GM12864 (cell line): Measurements from ENCODE around the gene COL5A3.

Experiments used
- DNase-seq: peaks from one replicate; pipeline ENCODE4 v3.0.0-alpha.2; 2011; ENCODE audit warnings: low read depth
- H3K4me3 ChIP-seq: 2 replicates; pipeline ENCODE4 v1.5.1; 2011; ENCODE audit warnings: mild to moderate bottlenecking, low read depth, low read length, control low read depth
- CTCF ChIP-seq: IDR thresholded peaks from 2 replicates; pipeline ENCODE4 v1.5.1; 2011; ENCODE audit warnings: low read depth, mild to moderate bottlenecking, moderate library complexity, low read length, control low read depth, inconsistent platforms; ENCODE audit errors: missing control alignments

The COL5A3 gene

GRCh38 chr19:9986787-9987281 lies 23.5 kb downstream of the COL5A3 start:
- TF ChIP-seq CTCF = no peak
- no peak overlapping the region for H3K4me3 ChIP-seq
- DNase-seq = no peak

DNA sequence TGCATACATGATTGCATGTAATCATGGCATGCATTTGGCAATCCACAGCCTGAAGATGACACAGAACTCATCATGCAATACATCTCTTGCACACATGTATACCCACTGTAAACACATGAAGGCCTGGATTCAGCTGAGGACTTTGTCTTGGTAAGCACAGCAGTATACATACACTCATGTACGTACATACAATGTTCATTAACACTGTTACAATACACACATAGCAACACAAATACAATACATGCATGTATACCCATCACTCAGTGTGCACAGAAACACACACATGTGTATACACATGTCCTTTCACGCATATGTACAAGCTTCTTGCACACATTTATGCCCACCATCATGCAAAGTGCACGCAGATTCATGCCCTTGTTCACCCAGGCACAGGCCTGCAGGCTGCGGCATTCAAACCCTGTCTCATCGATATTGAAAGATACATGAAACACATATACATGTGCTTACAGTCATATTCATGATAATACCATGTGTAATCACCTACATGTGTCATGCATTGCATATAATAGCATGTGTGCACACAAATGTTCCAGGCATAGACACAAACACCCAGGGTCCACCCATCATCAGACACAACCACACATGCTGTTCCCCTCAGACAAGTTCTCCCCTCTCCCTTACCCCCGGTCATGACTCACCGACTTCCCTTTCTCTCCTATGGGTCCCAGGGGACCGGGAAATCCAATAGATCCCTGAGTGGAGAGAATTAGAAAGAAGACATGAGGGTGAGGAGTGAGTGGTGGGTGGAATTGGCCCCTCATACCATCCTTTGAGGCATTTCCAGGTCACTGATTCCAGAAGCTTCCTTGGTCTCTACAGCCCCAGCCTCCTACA lies 28.7 kb downstream of the COL5A3 start:
- H3K4me3 ChIP-seq = no peak overlapping the region
- no peak for DNase-seq
- no peak for TF ChIP-seq CTCF

DNA sequence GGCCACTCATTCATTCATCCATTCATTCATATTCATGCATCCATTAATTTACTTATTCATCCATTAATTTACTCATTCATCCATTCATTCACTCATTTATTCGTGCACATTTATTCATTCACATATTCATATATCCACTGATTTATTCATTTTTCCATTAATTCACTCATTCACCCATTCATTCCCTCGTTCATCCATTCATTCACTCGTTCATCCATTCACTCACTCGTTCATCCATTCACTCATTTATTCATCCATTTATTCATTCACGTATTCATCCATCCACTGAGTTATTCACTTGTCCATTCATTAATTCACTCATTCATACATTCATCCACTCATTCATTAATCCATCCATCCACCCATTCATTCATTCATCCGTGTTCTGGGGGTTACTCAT lies 38.2 kb downstream of the COL5A3 start:
- H3K4me3 ChIP-seq = no peak overlapping the region
- no peak for TF ChIP-seq CTCF
- no peak for DNase-seq

DNA sequence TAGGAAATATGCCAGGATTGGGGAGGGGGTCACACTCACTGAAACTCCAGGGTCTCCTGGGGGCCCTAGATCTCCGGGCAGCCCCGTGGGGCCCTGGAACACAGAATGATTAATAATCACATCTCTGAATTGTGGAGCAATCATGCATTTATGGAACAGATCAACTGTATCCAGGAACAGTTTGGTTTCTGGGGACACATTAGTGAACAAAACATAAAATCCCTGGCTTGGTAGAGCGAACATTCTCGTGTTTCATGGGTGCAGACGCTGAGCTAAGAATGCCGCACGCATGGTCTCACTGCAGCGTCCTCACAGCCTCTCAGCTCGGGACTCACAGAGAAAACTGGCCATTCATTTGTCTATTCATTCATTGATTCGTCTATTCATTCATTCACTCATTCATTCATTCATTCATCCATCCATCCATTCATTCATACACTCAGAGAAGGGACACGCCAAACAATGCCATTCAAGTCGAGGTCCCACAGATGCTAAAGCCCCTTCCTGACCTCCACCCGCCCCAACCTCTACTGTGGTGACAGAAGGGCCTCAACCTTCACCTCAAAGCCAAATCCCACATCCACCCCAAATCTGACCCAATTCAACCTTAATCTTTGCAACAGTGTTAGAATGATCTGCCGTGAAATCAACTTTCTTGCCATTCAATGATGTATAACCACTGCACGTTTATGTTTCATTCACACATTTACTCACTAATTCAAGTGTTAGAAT lies 39.0 kb downstream of the COL5A3 start:
- no peak overlapping the region for H3K4me3 ChIP-seq
- TF ChIP-seq CTCF = no peak
- no peak for DNase-seq

DNA sequence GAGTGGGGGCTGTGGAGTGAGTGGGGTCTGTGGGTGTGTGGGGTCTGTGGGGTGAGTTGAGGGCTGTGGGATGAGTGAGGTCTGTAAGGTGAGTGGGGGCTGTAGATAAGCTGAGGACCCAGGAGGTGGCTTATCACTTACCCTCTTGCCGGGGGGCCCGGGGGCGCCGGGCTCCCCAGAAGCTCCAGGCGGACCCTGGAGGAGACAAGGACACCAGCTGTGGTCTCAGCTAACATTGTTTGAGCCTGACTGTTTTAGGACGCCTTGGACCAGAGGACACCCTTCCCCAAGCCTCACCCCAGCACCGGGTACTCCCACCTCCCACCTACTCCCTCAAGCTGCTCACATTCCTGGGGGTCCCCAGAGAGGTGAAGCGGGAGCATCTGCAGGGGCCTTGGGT lies 39.8 kb downstream of the COL5A3 start:
- TF ChIP-seq CTCF = no peak
- no peak overlapping the region for H3K4me3 ChIP-seq
- no peak for DNase-seq

DNA sequence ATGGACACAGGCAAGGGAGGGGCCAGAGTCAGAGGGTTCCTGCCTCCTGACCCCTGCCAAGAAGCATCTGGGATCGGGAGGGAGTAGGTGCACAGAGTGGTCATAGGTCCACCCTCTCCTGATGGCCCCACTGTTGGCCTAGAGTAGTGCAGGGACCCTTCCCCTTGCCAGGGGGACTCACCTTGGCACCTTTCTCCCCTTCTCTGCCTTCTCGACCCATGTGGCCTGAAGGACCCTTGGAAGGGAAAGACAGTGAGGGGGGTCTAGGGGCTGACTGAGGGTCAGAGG lies 40.7 kb downstream of the COL5A3 start:
- no peak for DNase-seq
- no peak overlapping the region for H3K4me3 ChIP-seq
- TF ChIP-seq CTCF = no peak
